ENCODE measurements around the gene TOPORS.

DNA sequence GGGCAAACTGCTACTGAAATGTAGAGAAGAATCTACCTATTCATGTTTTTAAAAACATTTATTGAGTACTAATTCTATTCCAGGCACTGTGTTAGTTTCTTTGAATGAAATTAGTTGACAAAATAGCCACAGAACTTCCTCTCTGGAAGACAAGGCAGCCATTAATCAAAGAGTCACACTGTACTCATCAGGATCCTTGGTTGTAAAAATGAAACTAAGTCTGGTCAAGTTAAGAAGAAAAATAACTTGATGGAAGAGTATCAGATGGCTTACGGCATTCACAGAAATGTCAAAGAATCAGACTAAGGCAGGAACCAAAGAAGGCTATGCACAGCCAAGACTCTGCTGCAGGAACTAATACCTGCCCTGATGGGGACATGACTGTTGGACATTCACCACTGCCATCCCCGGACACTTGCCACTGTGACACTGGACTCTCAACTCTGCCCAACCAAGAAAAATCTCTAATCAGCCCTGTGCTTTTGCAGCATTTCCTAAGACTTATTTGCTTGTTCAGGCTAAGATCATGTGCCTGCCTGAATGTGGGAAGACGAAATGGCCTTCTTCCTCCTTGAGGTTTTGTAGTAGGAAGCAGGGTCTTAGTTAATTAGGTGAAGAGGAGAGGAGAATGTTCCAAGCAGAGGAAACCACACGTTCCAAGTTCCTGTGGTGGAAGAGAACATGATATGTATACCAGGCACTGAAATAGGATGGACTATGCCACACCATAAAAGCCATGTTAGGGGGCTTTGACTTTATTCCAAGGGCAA is 43.9 kb upstream of the TOPORS start:
- TF ChIP-seq, protein P1, sequence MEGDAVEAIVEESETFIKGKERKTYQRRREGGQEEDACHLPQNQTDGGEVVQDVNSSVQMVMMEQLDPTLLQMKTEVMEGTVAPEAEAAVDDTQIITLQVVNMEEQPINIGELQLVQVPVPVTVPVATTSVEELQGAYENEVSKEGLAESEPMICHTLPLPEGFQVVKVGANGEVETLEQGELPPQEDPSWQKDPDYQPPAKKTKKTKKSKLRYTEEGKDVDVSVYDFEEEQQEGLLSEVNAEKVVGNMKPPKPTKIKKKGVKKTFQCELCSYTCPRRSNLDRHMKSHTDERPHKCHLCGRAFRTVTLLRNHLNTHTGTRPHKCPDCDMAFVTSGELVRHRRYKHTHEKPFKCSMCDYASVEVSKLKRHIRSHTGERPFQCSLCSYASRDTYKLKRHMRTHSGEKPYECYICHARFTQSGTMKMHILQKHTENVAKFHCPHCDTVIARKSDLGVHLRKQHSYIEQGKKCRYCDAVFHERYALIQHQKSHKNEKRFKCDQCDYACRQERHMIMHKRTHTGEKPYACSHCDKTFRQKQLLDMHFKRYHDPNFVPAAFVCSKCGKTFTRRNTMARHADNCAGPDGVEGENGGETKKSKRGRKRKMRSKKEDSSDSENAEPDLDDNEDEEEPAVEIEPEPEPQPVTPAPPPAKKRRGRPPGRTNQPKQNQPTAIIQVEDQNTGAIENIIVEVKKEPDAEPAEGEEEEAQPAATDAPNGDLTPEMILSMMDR (IDR thresholded peaks at IDR 0.05) = no peak
- TF ChIP-seq EP300 (IDR thresholded peaks at IDR 0.05) (peak in 1 of 4 donors; percentile 45), POLR2A (IDR thresholded peaks at IDR 0.05) (no peak)

Data from upper lobe of left lung (tissue), 4 donors.